SK-N-SH treated with all-trans-retinoic acid at 6 μM for 48 hours (cell line): Measurements from ENCODE around the gene NDE1.

ENCODE experiments used
- CSRNP3 ChIP-seq: fragments of 250-450 bp; sonication (Bioruptor Pico); IDR thresholded peaks from 2 replicates; pipeline ENCODE4 v1.5.1; 2021; ENCODE audit warnings: mild to moderate bottlenecking, moderate library complexity
- ISL1 ChIP-seq: fragments of 250-450 bp; sonication (Bioruptor Pico); IDR thresholded peaks from 2 replicates; pipeline ENCODE4 v2.1.2; 2022; ENCODE audit warnings: mild to moderate bottlenecking, moderate library complexity
- TCF4 ChIP-seq: fragments of 250-450 bp; sonication (Bioruptor Pico); IDR thresholded peaks from 2 replicates; pipeline ENCODE4 v1.8.0; 2021; ENCODE audit warnings: mild to moderate bottlenecking, moderate library complexity, borderline replicate concordance
- ZFP3 ChIP-seq: fragments of 250-450 bp; sonication (Bioruptor Pico); IDR thresholded peaks from 2 replicates; pipeline ENCODE4 v1.5.0; 2020; ENCODE audit warnings: mild to moderate bottlenecking, moderate library complexity
- ZNF565 ChIP-seq: fragments of 450-650 bp; formaldehyde crosslinking; conservative IDR thresholded peaks from 2 replicates; pipeline ENCODE4 v1.5.0; 2020; ENCODE audit warnings: low read depth, mild to moderate bottlenecking, moderate library complexity
- ZNF8 ChIP-seq: fragments of 450-650 bp; formaldehyde crosslinking; IDR thresholded peaks from 2 replicates; pipeline ENCODE4 v1.5.0; 2020; ENCODE audit warnings: mild to moderate bottlenecking, moderate library complexity

- TF ChIP-seq ISL1 (CRISPR knock-in tag) = no peak
- no peak for TF ChIP-seq ZNF565 (CRISPR knock-in tag)
- no peak for TF ChIP-seq TCF4
- no peak for TF ChIP-seq ZNF8
- TF ChIP-seq CSRNP3 (CRISPR knock-in tag) = no peak
- TF ChIP-seq ZFP3 (CRISPR knock-in tag) = no peak
Observed at GRCh38 chr16:15616012-15616411, 34.0 kb upstream of the NDE1 start.
